ENCODE results near the gene KAZN.

DNA sequence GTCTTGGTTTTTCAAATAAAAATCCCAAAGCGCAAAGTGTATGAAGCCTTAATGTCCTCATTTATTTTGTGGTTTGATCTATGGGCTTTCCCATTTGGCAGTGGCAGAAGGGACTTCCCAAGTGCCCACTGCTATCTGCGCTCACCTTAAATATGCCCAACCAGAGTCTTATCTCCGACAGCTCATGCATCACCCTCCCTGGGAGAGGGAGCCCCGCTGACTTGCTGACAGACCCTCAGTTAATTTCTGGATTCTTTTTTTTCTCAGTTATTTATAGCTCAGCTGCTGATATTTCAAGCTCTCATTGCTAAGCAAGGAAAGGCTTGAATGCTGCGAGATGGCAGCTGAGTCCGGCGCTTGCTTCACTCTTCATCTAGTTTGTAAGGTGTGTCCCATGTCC lies 19.3 kb downstream of the KAZN start:
- TF ChIP-seq POLR2A (IDR thresholded peaks at IDR 0.05) (no peak), POLR2AphosphoS5 (IDR thresholded peaks at IDR 0.05) (no peak)
- TF ChIP-seq, protein P1, sequence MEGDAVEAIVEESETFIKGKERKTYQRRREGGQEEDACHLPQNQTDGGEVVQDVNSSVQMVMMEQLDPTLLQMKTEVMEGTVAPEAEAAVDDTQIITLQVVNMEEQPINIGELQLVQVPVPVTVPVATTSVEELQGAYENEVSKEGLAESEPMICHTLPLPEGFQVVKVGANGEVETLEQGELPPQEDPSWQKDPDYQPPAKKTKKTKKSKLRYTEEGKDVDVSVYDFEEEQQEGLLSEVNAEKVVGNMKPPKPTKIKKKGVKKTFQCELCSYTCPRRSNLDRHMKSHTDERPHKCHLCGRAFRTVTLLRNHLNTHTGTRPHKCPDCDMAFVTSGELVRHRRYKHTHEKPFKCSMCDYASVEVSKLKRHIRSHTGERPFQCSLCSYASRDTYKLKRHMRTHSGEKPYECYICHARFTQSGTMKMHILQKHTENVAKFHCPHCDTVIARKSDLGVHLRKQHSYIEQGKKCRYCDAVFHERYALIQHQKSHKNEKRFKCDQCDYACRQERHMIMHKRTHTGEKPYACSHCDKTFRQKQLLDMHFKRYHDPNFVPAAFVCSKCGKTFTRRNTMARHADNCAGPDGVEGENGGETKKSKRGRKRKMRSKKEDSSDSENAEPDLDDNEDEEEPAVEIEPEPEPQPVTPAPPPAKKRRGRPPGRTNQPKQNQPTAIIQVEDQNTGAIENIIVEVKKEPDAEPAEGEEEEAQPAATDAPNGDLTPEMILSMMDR (IDR thresholded peaks at IDR 0.05 in 8 of 11, conservative IDR thresholded peaks at IDR 0.05 in 3 of 11) = no peak
